ENCODE data around the gene HOXB8.

The HOXB8 gene

GRCh38 chr17:48603959-48604769, 10.9 kb downstream of the HOXB8 start:
- ChIA-PET CTCF (interaction anchor here (1.0 kb wide), 1 partner anchor 309 kb away, joined by 3 read pairs; no protein-coding TSS in a partner anchor), POLR2A (interaction anchor here (0.9 kb wide), 1 partner anchor 58 kb away, joined by 3 read pairs; no protein-coding TSS in a partner anchor)
- DNase-seq (ENCODE audit: extremely low spot score): no peak
- TF ChIP-seq L3MBTL2 (conservative IDR thresholded peaks at IDR 0.05): no peak
- no peak for TF ChIP-seq SUZ12 (IDR thresholded peaks at IDR 0.05)
- no peak for TF ChIP-seq HDGF (IDR thresholded peaks at IDR 0.05; ENCODE audit: borderline replicate concordance)
- TF ChIP-seq ELF4 (IDR thresholded peaks at IDR 0.05): no peak
- no peak for TF ChIP-seq TARDBP (IDR thresholded peaks at IDR 0.05)
- no peak for TF ChIP-seq LEF1 (IDR thresholded peaks at IDR 0.05; ENCODE audit: borderline replicate concordance)
- no peak for TF ChIP-seq FOXK2 (IDR thresholded peaks at IDR 0.05)
- TF ChIP-seq ARNT (IDR thresholded peaks at IDR 0.05): no peak
- no peak for TF ChIP-seq SP1 (IDR thresholded peaks at IDR 0.05)
- TF ChIP-seq FOXA1 (IDR thresholded peaks at IDR 0.05): no peak
- TF ChIP-seq PKNOX1 (IDR thresholded peaks at IDR 0.05): no peak
- TF ChIP-seq CTBP1 (IDR thresholded peaks at IDR 0.05; ENCODE audit: borderline replicate concordance): no peak
- no peak for TF ChIP-seq NFRKB (IDR thresholded peaks at IDR 0.05)
- TF ChIP-seq BHLHE40 (IDR thresholded peaks at IDR 0.05; ENCODE audit: borderline replicate concordance): no peak

- no peak for DNase-seq (ENCODE audit: extremely low spot score)
- POLR2A ChIA-PET: interaction anchor here (1.2 to 1.9 kb wide), 2 partner anchors 8 to 501 kb away, joined by 5 to 14 read pairs; partner anchors contain the start of genes CBX1 and HOXB7
- no peak for TF ChIP-seq ZNF384 (IDR thresholded peaks at IDR 0.05)
- no peak for TF ChIP-seq TARDBP (IDR thresholded peaks at IDR 0.05)
- CTCF ChIA-PET: interaction anchor here (0.6 to 2.0 kb wide), 6 partner anchors 14 to 373 kb away, joined by 3 to 8 read pairs (median 3); no protein-coding TSS in a partner anchor
Observed at GRCh38 chr17:48601539-48602425, 13.3 kb downstream of the HOXB8 start.

GRCh38 chr17:48601207-48601538, 13.9 kb downstream of the HOXB8 start:
- POLR2A ChIA-PET: interaction anchor here (1.2 to 1.9 kb wide), 2 partner anchors 9 to 500 kb away, joined by 5 to 14 read pairs; partner anchors contain the start of genes CBX1 and HOXB7
- TF ChIP-seq BHLHE40 (IDR thresholded peaks at IDR 0.05; ENCODE audit: borderline replicate concordance): no peak
- TF ChIP-seq LEF1 (IDR thresholded peaks at IDR 0.05; ENCODE audit: borderline replicate concordance): no peak
- no peak for TF ChIP-seq PKNOX1 (IDR thresholded peaks at IDR 0.05)
- no peak for DNase-seq (ENCODE audit: extremely low spot score)
- CTCF ChIA-PET: interaction anchor here (0.6 to 2.0 kb wide), 6 partner anchors 14 to 373 kb away, joined by 3 to 8 read pairs (median 3); no protein-coding TSS in a partner anchor

- no peak for DNase-seq (ENCODE audit: extremely low spot score)
- ChIA-PET CTCF (interaction anchor here (0.6 to 2.0 kb wide), 5 partner anchors 13 to 372 kb away, joined by 3 to 8 read pairs (median 3); no protein-coding TSS in a partner anchor), POLR2A (interaction anchor here (1.9 kb wide), 1 partner anchor 10 kb away, joined by 14 read pairs; the partner anchor contains the start of gene HOXB7)
- no peak for TF ChIP-seq ARNT (IDR thresholded peaks at IDR 0.05)
Observed at GRCh38 chr17:48600244-48601098, 14.6 kb downstream of the HOXB8 start.

- TF ChIP-seq FOXA1 (IDR thresholded peaks at IDR 0.05): no peak
- TF ChIP-seq BHLHE40 (IDR thresholded peaks at IDR 0.05; ENCODE audit: borderline replicate concordance): no peak
- TF ChIP-seq FOXK2 (IDR thresholded peaks at IDR 0.05): no peak
- TF ChIP-seq ELF4 (IDR thresholded peaks at IDR 0.05): no peak
- TF ChIP-seq ZNF384 (IDR thresholded peaks at IDR 0.05): no peak
- no peak for TF ChIP-seq PKNOX1 (IDR thresholded peaks at IDR 0.05)
- TF ChIP-seq SUZ12 (IDR thresholded peaks at IDR 0.05): no peak
- TF ChIP-seq HDGF (IDR thresholded peaks at IDR 0.05; ENCODE audit: borderline replicate concordance): no peak
- no peak for TF ChIP-seq FOXM1 (IDR thresholded peaks at IDR 0.05; ENCODE audit: borderline replicate concordance)
- no peak for TF ChIP-seq L3MBTL2 (conservative IDR thresholded peaks at IDR 0.05)
- TF ChIP-seq SP1 (IDR thresholded peaks at IDR 0.05): no peak
- no peak for TF ChIP-seq TARDBP (IDR thresholded peaks at IDR 0.05)
- TF ChIP-seq NFRKB (IDR thresholded peaks at IDR 0.05): no peak
- TF ChIP-seq ARNT (IDR thresholded peaks at IDR 0.05): no peak
- no peak for TF ChIP-seq LEF1 (IDR thresholded peaks at IDR 0.05; ENCODE audit: borderline replicate concordance)
- TF ChIP-seq CTBP1 (IDR thresholded peaks at IDR 0.05; ENCODE audit: borderline replicate concordance): no peak
- ChIA-PET POLR2A (interaction anchor here (1.2 to 1.9 kb wide), 3 partner anchors 10 to 12 kb away, joined by 5 to 8 read pairs (median 6); no protein-coding TSS in a partner anchor), CTCF (interaction anchor here (0.5 to 1.5 kb wide), 4 partner anchors 10 to 224 kb away, joined by 3 to 5 read pairs (median 4); no protein-coding TSS in a partner anchor)
- DNase-seq (ENCODE audit: extremely low spot score): no peak
Observed at GRCh38 chr17:48599354-48599753, 15.7 kb downstream of the HOXB8 start.
